Colonic mucosa (tissue), 4 donors: ENCODE results near the gene TAC3. TPM values are rescaled to one million over a fixed set of nuclear protein-coding genes. Genes with fewer than 3 reads are reported as not detected.

Source experiments
- DNase-seq: peaks from one replicate; pipeline ENCODE4 v3.0.0-alpha.2; 2020
- H3K27ac ChIP-seq: fragments of 200-600 bp; one replicate; pipeline ENCODE4 v1.8.0; 2021
- H3K27me3 ChIP-seq: fragments of 200-600 bp; one replicate; pipeline ENCODE4 v1.8.0; 2021
- H3K36me3 ChIP-seq: fragments of 200-600 bp; one replicate; pipeline ENCODE4 v1.8.0; 2021
- H3K4me1 ChIP-seq: fragments of 200-600 bp; one replicate; pipeline ENCODE4 v1.8.0; 2021; ENCODE audit warnings: mild to moderate bottlenecking
- H3K4me3 ChIP-seq: fragments of 200-600 bp; one replicate; pipeline ENCODE4 v1.8.0; 2021
- H3K9ac ChIP-seq, 2 donors: one replicate each; pipeline ENCODE4 v1.7.0; 2013; ENCODE audit warnings: control low read depth in 2 of 2, low read depth in 2 of 2, low read length in 2 of 2
- H3K9me3 ChIP-seq: fragments of 200-600 bp; one replicate; pipeline ENCODE4 v1.8.0; 2021
- CTCF ChIP-seq: fragments of 200-600 bp; IDR thresholded peaks from one replicate; pipeline ENCODE4 v1.8.0; 2022; ENCODE audit warnings: antibody characterized with exemption, mild to moderate bottlenecking
- intact Hi-C: fragments of 100-400 bp; cut with DNase I; formaldehyde crosslinking; loops from one replicate; pipeline ENCODE4 v1.14.1; 2022
- total RNA-seq, 2 donors: library from RNA; stranded (reverse); fragmentation: NEBNext Ultra II Directional in 1 of 2; extraction: Animal tissue kit (Norgen Biotek cat#: 25700) in 1 of 2; gene quantifications; one replicate each; pipeline ENCODE4 v1.2.1, GENCODE V29; 2021
- donor health status: healthy.
- donor health status: DM: no; HTN: no; CAD: no.
- donor health status: DM: no; HTN: no; CAD: no.

TAC3 gene
- total RNA-seq, 2 donors from 2014 or later: 1.9 TPM

- Histone ChIP-seq H3K36me3 (no peaks in the 10 kb centered on the region), H3K27ac (no peak overlapping the region), H3K9ac (no peak overlapping the region), H3K4me3 (no peak overlapping the region), H3K4me1 (no peaks in the 10 kb centered on the region), H3K27me3 (no peaks in the 10 kb centered on the region), H3K9me3 (no peaks in the 10 kb centered on the region)
- TF ChIP-seq CTCF: no peak
- no peak for DNase-seq
- intact Hi-C loops: no loop called here
Measured at GRCh38 chr12:57040750-57041149, 24.4 kb upstream of the TAC3 start.

GRCh38 chr12:57040211-57040610 lies 23.9 kb upstream of the TAC3 start:
- intact Hi-C loops: no loop called here
- DNase-seq: no peak
- Histone ChIP-seq H3K4me3 (no peak overlapping the region), H3K36me3 (no peaks in the 10 kb centered on the region), H3K27me3 (no peaks in the 10 kb centered on the region), H3K9me3 (no peaks in the 10 kb centered on the region), H3K9ac (no peak overlapping the region), H3K27ac (no peak overlapping the region), H3K4me1 (no peaks in the 10 kb centered on the region)
- no peak for TF ChIP-seq CTCF

GRCh38 chr12:57039016-57039798 lies 22.9 kb upstream of the TAC3 start:
- no peaks in the 10 kb centered on the region for H3K27me3 ChIP-seq
- no peak overlapping the region for H3K9ac ChIP-seq
- H3K4me1 ChIP-seq: no peaks in the 10 kb centered on the region
- H3K27ac ChIP-seq: no peak overlapping the region
- intact Hi-C loops: no loop called here
- H3K9me3 ChIP-seq: no peaks in the 10 kb centered on the region
- H3K4me3 ChIP-seq: no peak overlapping the region
- DNase-seq: no peak
- TF ChIP-seq CTCF: no peak
- no peaks in the 10 kb centered on the region for H3K36me3 ChIP-seq

GRCh38 chr12:57037264-57037663 lies 20.9 kb upstream of the TAC3 start:
- H3K27ac ChIP-seq: no peak overlapping the region
- intact Hi-C loops: no loop called here
- H3K4me1 ChIP-seq: no peaks in the 10 kb centered on the region
- H3K4me3 ChIP-seq: no peak overlapping the region
- no peaks in the 10 kb centered on the region for H3K36me3 ChIP-seq
- no peaks in the 10 kb centered on the region for H3K9me3 ChIP-seq
- no peak overlapping the region for H3K9ac ChIP-seq
- DNase-seq: no peak
- H3K27me3 ChIP-seq: no peaks in the 10 kb centered on the region
- TF ChIP-seq CTCF: no peak

GRCh38 chr12:57033431-57033830 lies 17.1 kb upstream of the TAC3 start:
- Histone ChIP-seq H3K36me3 (no peaks in the 10 kb centered on the region), H3K27me3 (no peaks in the 10 kb centered on the region), H3K9me3 (no peaks in the 10 kb centered on the region), H3K27ac (no peak overlapping the region), H3K4me3 (no peak overlapping the region), H3K9ac (no peak overlapping the region), H3K4me1 (no peaks in the 10 kb centered on the region)
- intact Hi-C loops: no loop called here
- TF ChIP-seq CTCF: no peak
- no peak for DNase-seq
